Gastroesophageal sphincter (tissue), 3 donors: Measurements from ENCODE around the gene PCDH9.

Source experiments
- POLR2A ChIP-seq, 2 donors: fragments of 450-650 bp; IDR thresholded peaks; one replicate each; pipeline ENCODE4 v1.6.1; 2017; ENCODE audit warnings: antibody characterized with exemption in 2 of 2, mild to moderate bottlenecking in 2 of 2, moderate library complexity in 1 of 2
- TF ChIP-seq, protein P1 (sequence below), 4 experiments: fragments of 200-600 bp in 2 of 4; fragments of 450-650 bp in 2 of 4; sonication (generic) in 1 of 4; IDR thresholded peaks; one replicate each; pipeline ENCODE4 v1.5.1; 2017 to 2019; ENCODE audit warnings: antibody characterized with exemption in 4 of 4, mild to moderate bottlenecking in 2 of 4, moderate library complexity in 2 of 4

- no peak for TF ChIP-seq POLR2A (IDR thresholded peaks at IDR 0.05)
- TF ChIP-seq, protein P1, sequence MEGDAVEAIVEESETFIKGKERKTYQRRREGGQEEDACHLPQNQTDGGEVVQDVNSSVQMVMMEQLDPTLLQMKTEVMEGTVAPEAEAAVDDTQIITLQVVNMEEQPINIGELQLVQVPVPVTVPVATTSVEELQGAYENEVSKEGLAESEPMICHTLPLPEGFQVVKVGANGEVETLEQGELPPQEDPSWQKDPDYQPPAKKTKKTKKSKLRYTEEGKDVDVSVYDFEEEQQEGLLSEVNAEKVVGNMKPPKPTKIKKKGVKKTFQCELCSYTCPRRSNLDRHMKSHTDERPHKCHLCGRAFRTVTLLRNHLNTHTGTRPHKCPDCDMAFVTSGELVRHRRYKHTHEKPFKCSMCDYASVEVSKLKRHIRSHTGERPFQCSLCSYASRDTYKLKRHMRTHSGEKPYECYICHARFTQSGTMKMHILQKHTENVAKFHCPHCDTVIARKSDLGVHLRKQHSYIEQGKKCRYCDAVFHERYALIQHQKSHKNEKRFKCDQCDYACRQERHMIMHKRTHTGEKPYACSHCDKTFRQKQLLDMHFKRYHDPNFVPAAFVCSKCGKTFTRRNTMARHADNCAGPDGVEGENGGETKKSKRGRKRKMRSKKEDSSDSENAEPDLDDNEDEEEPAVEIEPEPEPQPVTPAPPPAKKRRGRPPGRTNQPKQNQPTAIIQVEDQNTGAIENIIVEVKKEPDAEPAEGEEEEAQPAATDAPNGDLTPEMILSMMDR (IDR thresholded peaks at IDR 0.05): no peak
Observed at GRCh38 chr13:66359910-66360552, 870.1 kb downstream of the PCDH9 start.
